H1 (cell line): ENCODE measurements around the gene TUBA1A.

Source experiments
- CTCF ChIP-seq, 3 experiments: IDR thresholded peaks; 1 replicate in 2 of 3; 2 replicates in 1 of 3; pipeline versions ENCODE4 v1.5.1 to v1.6.1; 2011; ENCODE audit warnings: low read length in 3 of 3, mild to moderate bottlenecking in 3 of 3, inconsistent platforms in 2 of 3, low read depth in 1 of 3, moderate library complexity in 1 of 3; ENCODE audit not compliant: insufficient read depth in 1 of 3; ENCODE audit errors: control extremely low read depth in 1 of 3
- EP300 ChIP-seq, 2 experiments: IDR thresholded peaks; 1 replicate in 1 of 2; 2 replicates in 1 of 2; pipeline ENCODE4 v1.6.1; 2011 to 2012; ENCODE audit warnings: low read depth in 2 of 2, low read length in 2 of 2, mild to moderate bottlenecking in 2 of 2, borderline replicate concordance in 1 of 2, inconsistent platforms in 1 of 2, moderate library complexity in 1 of 2
- HDAC6 ChIP-seq: IDR thresholded peaks from one replicate; pipeline ENCODE4 v1.7.1; 2012; ENCODE audit warnings: low read depth, mild to moderate bottlenecking, inconsistent platforms, low read length, moderate library complexity
- RBBP5 ChIP-seq: IDR thresholded peaks from 2 replicates; pipeline ENCODE4 v1.7.1; 2012; ENCODE audit warnings: low read depth, mild to moderate bottlenecking, inconsistent platforms, low read length, moderate library complexity, borderline replicate concordance
- TCF12 ChIP-seq: IDR thresholded peaks from 2 replicates; pipeline ENCODE4 v1.6.1; 2011; ENCODE audit warnings: low read depth, mild to moderate bottlenecking, low read length
- TF ChIP-seq, protein P1 (sequence below): IDR thresholded peaks from 2 replicates; pipeline ENCODE4 v1.6.1; 2012; ENCODE audit warnings: inconsistent platforms

DNA sequence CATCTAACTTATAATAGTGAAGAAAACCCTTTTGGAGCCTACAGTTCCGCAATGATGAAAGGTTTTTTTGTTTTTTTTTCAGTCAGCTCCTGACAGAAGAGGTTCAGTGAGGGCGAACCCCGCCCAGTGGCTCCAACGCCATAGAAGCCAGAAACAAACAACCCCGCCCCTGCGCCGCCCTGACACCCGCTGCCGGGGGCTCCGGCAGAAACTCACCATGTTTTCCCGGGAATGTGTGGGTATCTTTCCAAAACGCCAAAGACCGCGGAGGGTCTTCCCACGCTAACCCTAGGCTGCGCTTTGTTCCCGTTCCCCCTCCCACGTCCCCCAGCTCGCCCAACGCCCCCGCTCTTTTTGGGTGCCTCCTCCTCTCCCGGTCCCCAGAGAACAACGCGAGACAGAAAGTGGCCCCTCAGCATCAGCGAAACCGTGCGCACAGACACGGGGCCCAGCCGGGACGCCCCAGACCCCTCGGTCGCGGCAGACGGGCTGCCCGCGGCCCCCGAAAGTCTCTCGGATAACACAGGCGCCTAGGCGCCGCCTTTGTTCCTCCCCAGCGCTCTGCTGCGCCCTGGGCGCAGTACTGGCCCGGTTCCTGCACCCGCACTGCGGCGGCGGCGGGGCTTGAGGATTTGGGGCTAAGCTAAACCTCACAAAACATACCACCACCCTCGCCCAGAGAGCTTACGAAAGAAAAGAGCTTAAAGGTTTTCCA lies 522 bp downstream of the TUBA1A start:
- TF ChIP-seq EP300 (IDR thresholded peaks at IDR 0.05; ENCODE audit: borderline replicate concordance in 1 of 2, low read depth in 2 of 2, low read length in 2 of 2): no peak
- no peak for TF ChIP-seq HDAC6
- TF ChIP-seq CTCF (IDR thresholded peaks at IDR 0.05; ENCODE audit: control extremely low read depth in 1 of 3, insufficient read depth in 1 of 3, low read depth in 1 of 3, low read length in 3 of 3): no peak
- TF ChIP-seq TCF12: no peak
- TF ChIP-seq, protein P1, sequence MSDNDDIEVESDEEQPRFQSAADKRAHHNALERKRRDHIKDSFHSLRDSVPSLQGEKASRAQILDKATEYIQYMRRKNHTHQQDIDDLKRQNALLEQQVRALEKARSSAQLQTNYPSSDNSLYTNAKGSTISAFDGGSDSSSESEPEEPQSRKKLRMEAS: no peak
- peak; percentile 73; the same call in 1 of the 2 replicates for TF ChIP-seq RBBP5
